Activated T-helper 2 cell treated with anti-CD3 and anti-CD28 coated beads, Interferon-gamma antibody, Interleukin-2, Interleukin-4, amounts not matched to agents 10 μg/mL and 5 μg/mL and 100 μg/mL, durations not matched to agents 14 hours and 24 hours and 36 hours (primary cell): ENCODE results near the gene PFDN5. TPM values are rescaled to one million over a fixed set of nuclear protein-coding genes. Genes with fewer than 3 reads are reported as not detected.
"Not testable (repeated sequence)": the region's sequence is repeated elsewhere in the genome, so short reads cannot be mapped to it uniquely, and the experiment has no call there.

Experiments used
- DNase-seq: peaks from one replicate; pipeline ENCODE4 v3.0.0; 2021; ENCODE audit warnings: low spot score
- H3K27ac Mint-ChIP-seq: one replicate; pipeline ENCODE4 v1.8.0; 2021; ENCODE audit warnings: mixed read lengths
- H3K27me3 Mint-ChIP-seq: one replicate; pipeline ENCODE4 v1.8.0; 2021; ENCODE audit warnings: low read depth, mixed read lengths
- H3K36me3 Mint-ChIP-seq: one replicate; pipeline ENCODE4 v1.8.0; 2021; ENCODE audit warnings: low read depth, mixed read lengths
- H3K4me1 Mint-ChIP-seq: one replicate; pipeline ENCODE4 v1.8.0; 2021; ENCODE audit warnings: low read depth, mixed read lengths
- H3K4me3 Mint-ChIP-seq: one replicate; pipeline ENCODE4 v1.8.0; 2021; ENCODE audit warnings: low read depth, mild to moderate bottlenecking, moderate library complexity, mixed read lengths
- H3K9me3 Mint-ChIP-seq: one replicate; pipeline ENCODE4 v1.8.0; 2021; ENCODE audit warnings: mixed read lengths
- intact Hi-C: fragments of 100-400 bp; cut with micrococcal nuclease; formaldehyde crosslinking; loops from one replicate; pipeline ENCODE4 v1.15.1; 2023
- total RNA-seq: library from RNA; stranded (reverse); gene quantifications from 2 replicates; pipeline ENCODE4 v1.2.3, GENCODE V29; 2022

Gene PFDN5
- total RNA-seq, 1 donor from 2014 or later, result 321 TPM

DNA sequence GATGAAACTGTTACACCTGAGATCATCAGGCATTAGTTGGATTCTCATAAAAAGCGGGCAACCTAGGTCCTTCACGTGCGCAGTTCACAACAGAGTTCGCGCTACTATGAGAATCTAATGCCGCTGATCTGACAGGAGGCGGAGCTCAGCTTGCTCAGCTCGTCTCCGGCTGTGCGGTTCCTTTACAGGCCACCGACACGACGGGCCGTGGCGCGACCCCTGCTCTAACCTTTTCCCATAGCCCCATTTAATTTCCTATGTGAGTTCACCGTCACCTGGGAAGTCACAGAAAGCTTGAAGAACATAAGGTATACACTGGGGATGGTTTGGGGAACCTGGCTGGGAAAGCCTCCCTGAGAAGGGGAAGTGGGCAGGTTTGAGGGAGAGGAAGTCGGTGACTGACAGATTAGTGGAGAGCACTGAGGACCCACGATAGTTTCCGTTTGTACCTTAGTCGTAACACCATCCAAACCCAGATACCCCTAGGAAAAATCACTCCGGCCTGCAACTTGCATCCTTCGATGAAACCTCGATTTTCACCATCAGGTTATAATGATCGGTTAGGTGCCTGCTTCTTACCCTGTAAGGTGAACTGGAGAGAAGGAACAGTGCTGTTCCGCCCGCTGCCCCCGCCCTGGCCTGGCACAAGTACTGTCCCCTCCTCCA, 28.9 kb downstream of the PFDN5 start:
- Mint-ChIP-seq H3K27me3 (peaks cover 5% of the 10 kb centered on the region), H3K36me3 (peaks cover 7% of the 10 kb centered on the region), H3K4me3 (peak overlapping the region; percentile 92), H3K9me3 (no peaks in the 10 kb centered on the region), H3K4me1 (peaks cover 31% of the 10 kb centered on the region), H3K27ac (peak overlapping the region; percentile 99)
- intact Hi-C loops, result loop anchor here (1.0 to 2.0 kb wide), 7 partner anchors 21 to 185 kb away; partner anchors contain the start of genes CSAD, ITGB7, SP1 and ZNF740
- DNase-seq, result peak; percentile 65

- intact Hi-C loops, result loop anchor here (1.0 to 2.0 kb wide), 7 partner anchors 20 to 184 kb away; partner anchors contain the start of genes CSAD, ITGB7, SP1 and ZNF740
- H3K27ac Mint-ChIP-seq, result peak overlapping the region; percentile 99
- H3K27me3 Mint-ChIP-seq, result peaks cover 6% of the 10 kb centered on the region
- peak overlapping the region; percentile 92 for H3K4me3 Mint-ChIP-seq
- H3K9me3 Mint-ChIP-seq, result no peaks in the 10 kb centered on the region
- peaks cover 5% of the 10 kb centered on the region for H3K36me3 Mint-ChIP-seq
- DNase-seq, result peak; percentile 84
- peaks cover 30% of the 10 kb centered on the region for H3K4me1 Mint-ChIP-seq
These were observed 29.6 kb downstream of the PFDN5 start for GRCh38 chr12:53324779-53325510.

DNA sequence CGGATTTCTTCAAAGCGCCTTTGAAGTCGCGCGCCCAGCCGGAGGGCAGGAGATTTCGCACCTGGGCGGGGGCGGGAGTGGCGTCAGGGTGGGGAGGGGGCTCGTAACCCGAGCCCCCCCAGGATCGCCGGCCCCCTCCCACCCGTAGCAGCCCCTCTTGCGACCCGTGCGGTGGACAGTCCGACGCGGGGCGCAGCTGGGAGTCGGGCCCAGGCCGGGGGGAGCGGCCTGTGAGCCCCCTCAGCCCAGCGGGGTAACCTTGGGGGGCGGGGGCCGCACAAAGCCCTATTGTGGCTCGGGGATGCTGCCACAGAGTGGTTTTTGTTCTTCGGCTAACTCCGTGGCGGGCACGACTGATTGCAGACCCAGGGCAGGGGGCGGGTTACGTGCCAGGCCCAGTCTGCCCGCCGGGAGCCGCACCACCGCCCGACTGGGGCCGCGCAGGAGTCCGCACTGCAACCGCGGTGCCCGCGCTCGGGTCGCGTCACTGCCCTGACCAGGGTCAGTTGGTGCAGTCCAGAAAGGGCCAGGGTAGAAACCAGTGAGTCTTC, 30.2 kb downstream of the PFDN5 start:
- DNase-seq, result no peak
- H3K27ac Mint-ChIP-seq, result peak overlapping the region; percentile 44
- peaks cover 3% of the 10 kb centered on the region for H3K36me3 Mint-ChIP-seq
- peaks cover 6% of the 10 kb centered on the region for H3K27me3 Mint-ChIP-seq
- peak overlapping the region; percentile 92 for H3K4me3 Mint-ChIP-seq
- H3K9me3 Mint-ChIP-seq, result no peaks in the 10 kb centered on the region
- intact Hi-C loops, result loop anchor here (2.0 kb wide), 3 partner anchors 55 to 183 kb away; partner anchors contain the start of genes ITGB7 and SP1
- peaks cover 25% of the 10 kb centered on the region for H3K4me1 Mint-ChIP-seq

DNA sequence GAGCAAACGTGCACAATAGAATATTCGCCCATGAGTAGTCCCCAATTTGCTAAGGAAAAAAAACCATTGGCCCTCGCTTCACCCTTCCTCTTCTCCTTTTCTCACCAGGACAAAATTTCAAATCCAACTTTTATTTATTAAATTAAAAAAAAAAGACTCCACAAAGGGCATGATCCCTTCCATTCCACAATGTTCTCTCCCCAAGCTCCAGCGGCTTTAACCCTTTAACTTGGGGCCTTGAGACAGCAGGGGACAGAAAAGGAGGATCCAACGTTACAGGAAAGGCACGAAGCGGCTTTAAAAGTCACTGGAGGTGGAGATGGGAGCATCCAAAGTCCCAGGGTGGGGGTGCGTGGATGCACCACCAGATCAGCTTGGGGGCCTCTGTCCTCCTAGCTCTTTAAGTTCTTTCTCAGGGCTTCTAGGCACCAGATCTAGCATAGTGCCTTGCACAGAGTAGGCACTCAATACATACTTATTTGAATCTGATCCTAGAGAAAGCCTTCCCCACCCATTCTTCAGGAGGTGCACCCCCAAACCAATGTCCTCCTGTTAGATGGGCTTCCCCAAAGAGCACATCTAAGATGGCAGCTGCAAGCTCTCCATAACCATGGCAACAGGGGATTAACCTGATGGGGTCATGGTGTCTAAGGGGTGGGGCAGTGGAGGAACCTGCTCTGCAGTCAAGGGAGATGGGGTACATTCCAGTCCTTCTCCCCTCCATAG, 31.3 kb downstream of the PFDN5 start:
- no peaks in the 10 kb centered on the region for H3K9me3 Mint-ChIP-seq
- H3K36me3 Mint-ChIP-seq, result no peaks in the 10 kb centered on the region
- peak overlapping the region; percentile 69 for H3K4me3 Mint-ChIP-seq
- no peak for DNase-seq
- peaks cover 18% of the 10 kb centered on the region for H3K4me1 Mint-ChIP-seq
- intact Hi-C loops, result no loop called here
- H3K27ac Mint-ChIP-seq, result peak overlapping the region; percentile 53
- peaks cover 6% of the 10 kb centered on the region for H3K27me3 Mint-ChIP-seq

DNA sequence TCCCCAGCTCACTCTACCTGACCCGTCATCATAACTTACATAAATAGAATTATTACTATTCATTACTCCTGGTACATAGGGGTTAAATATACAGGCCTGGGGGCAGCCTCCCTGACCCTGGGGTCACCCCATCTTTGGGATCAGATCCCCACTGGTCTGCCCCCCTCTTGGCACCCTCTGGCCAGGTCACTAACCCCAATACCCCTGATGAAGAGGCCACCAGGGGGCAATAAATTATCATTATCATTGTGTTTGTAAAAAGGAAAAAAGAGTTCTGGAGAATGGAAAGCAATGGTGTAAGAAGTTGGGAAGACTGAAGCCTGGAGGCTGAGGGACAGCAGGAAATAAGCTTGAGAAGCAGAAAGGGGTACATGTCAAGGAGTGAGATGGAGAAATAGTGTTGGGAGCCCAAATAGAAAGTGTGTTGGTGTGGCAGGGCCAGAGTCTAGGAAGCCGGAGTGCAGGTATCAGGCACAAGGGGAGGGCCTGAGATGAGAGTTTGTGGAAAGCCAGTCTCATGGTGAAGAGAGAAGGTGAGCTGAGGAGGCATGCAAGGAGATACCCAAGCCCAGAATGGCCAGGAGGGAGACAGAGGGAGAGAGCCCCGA, 32.2 kb downstream of the PFDN5 start:
- H3K9me3 Mint-ChIP-seq, result no peaks in the 10 kb centered on the region
- DNase-seq, result no peak
- peaks cover 12% of the 10 kb centered on the region for H3K27me3 Mint-ChIP-seq
- peaks cover 16% of the 10 kb centered on the region for H3K4me1 Mint-ChIP-seq
- H3K36me3 Mint-ChIP-seq, result no peaks in the 10 kb centered on the region
- H3K4me3 Mint-ChIP-seq, result peak overlapping the region; percentile 15
- H3K27ac Mint-ChIP-seq, result no peak overlapping the region
- intact Hi-C loops, result no loop called here

DNA sequence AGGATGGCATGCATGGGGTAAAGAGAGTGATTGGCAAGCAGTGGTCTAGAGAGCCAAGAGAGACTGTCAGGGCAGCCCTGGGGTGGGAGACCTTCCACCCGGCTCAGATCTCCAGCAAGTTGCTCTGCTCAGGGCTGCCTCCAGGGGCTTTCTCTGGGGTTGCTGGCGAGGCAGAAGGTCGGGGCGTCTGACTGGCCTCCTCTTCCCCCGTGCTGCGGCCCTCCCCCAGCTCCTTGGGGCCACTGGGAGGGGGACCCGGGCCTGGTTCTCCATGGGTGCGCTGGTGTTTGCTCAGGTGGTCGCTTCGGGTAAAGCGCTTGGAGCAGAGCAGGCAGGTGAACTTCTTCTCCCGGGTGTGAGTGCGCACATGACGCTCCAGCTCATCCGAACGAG, 32.7 kb downstream of the PFDN5 start:
- H3K9me3 Mint-ChIP-seq, result no peaks in the 10 kb centered on the region
- DNase-seq, result no peak
- intact Hi-C loops, result no loop called here
- no peaks in the 10 kb centered on the region for H3K36me3 Mint-ChIP-seq
- peaks cover 12% of the 10 kb centered on the region for H3K4me1 Mint-ChIP-seq
- no peak overlapping the region for H3K4me3 Mint-ChIP-seq
- peaks cover 12% of the 10 kb centered on the region for H3K27me3 Mint-ChIP-seq
- H3K27ac Mint-ChIP-seq, result no peak overlapping the region

- H3K27ac Mint-ChIP-seq, result no peak overlapping the region
These were observed 35.3 kb downstream of the PFDN5 start for GRCh38 chr12:53330671-53331070.

DNA sequence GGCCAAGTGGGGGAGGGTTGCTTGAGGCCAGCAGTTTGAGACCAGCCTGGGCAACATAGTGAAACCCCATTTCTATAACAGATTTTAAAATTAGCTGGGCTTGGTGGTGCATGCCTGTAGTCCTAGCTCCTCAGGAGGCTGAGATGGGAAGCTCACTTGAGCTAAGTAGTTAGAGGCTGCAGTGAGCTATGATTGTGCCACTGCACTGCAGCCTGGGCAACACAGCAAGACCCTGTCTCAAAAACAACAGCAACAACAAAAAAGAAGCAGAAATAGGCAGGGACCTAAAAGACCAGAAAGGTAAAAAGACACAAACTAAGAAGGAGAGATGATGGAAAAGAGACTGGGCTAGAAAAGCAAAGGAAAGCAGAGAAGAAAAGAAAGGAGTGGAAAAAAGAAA, 37.0 kb downstream of the PFDN5 start:
- intact Hi-C loops, H3K9me3 Mint-ChIP-seq, H3K36me3 Mint-ChIP-seq, H3K4me3 Mint-ChIP-seq, DNase-seq, H3K4me1 Mint-ChIP-seq, H3K27ac Mint-ChIP-seq: not testable (repeated sequence)
- peaks cover 37% of the 10 kb centered on the region for H3K27me3 Mint-ChIP-seq

More at GRCh38 chr12:53330671-53331070, 35.3 kb downstream of the PFDN5 start:
- no peak for DNase-seq
- Mint-ChIP-seq H3K4me1 (no peaks in the 10 kb centered on the region), H3K4me3 (no peak overlapping the region), H3K27me3 (peaks cover 25% of the 10 kb centered on the region), H3K36me3 (no peaks in the 10 kb centered on the region), H3K9me3 (no peaks in the 10 kb centered on the region)
- intact Hi-C loops, result no loop called here

GRCh38 chr12:53332744-53333143, 37.4 kb downstream of the PFDN5 start:
- Mint-ChIP-seq H3K9me3 (no peaks in the 10 kb centered on the region), H3K4me3 (no peak overlapping the region), H3K27me3 (peaks cover 37% of the 10 kb centered on the region), H3K4me1 (peaks cover 2% of the 10 kb centered on the region), H3K27ac (no peak overlapping the region), H3K36me3 (no peaks in the 10 kb centered on the region)
- intact Hi-C loops, result no loop called here
- no peak for DNase-seq

- H3K36me3 Mint-ChIP-seq, result no peaks in the 10 kb centered on the region
- H3K27me3 Mint-ChIP-seq, result peaks cover 41% of the 10 kb centered on the region
- no peaks in the 10 kb centered on the region for H3K9me3 Mint-ChIP-seq
- no peak for DNase-seq
- H3K4me1 Mint-ChIP-seq, result peaks cover 5% of the 10 kb centered on the region
- no peak overlapping the region for H3K4me3 Mint-ChIP-seq
- intact Hi-C loops, result no loop called here
- no peak overlapping the region for H3K27ac Mint-ChIP-seq
These were observed 37.9 kb downstream of the PFDN5 start for GRCh38 chr12:53333289-53333688.

DNA sequence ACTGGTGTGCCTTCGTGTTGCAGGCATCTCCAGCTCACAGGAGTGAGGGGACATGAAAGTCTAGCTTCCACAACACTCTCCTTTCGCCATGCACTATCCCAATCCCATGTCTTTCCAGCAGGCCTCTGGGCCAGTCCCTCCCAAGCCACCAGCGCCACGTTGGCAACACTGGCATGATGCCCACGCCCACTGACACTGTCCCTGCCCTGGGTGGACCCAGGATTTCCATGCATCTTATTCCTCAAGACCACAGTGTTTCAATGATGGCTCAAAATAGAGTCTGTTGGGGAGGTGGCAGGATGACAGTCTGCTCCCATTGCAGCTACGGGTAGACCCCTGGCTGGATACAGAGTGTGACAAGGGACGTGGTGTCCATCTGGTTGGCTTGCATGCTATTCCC, 38.5 kb downstream of the PFDN5 start:
- Mint-ChIP-seq H3K27me3 (peaks cover 43% of the 10 kb centered on the region), H3K36me3 (no peaks in the 10 kb centered on the region), H3K4me3 (no peak overlapping the region), H3K4me1 (peaks cover 6% of the 10 kb centered on the region), H3K27ac (no peak overlapping the region), H3K9me3 (no peaks in the 10 kb centered on the region)
- intact Hi-C loops, result no loop called here
- no peak for DNase-seq

- DNase-seq, result no peak
- peaks cover 42% of the 10 kb centered on the region for H3K27me3 Mint-ChIP-seq
- no peaks in the 10 kb centered on the region for H3K9me3 Mint-ChIP-seq
- peaks cover 6% of the 10 kb centered on the region for H3K4me1 Mint-ChIP-seq
- no peak overlapping the region for H3K27ac Mint-ChIP-seq
- no peaks in the 10 kb centered on the region for H3K36me3 Mint-ChIP-seq
- intact Hi-C loops, result no loop called here
- H3K4me3 Mint-ChIP-seq, result no peak overlapping the region
These were observed 39.5 kb downstream of the PFDN5 start for GRCh38 chr12:53334822-53335221.
